Stimulated activated CD4-positive, alpha-beta T cell treated with anti-CD3 and anti-CD28 coated beads, Interleukin-12 subunit alpha, Interleukin-12 subunit beta, amount 100 ng/mL, for 4 hours (primary cell): ENCODE measurements around the gene HSP90B1.

ENCODE experiments used
- DNase-seq: peaks from one replicate; pipeline ENCODE4 v3.0.0-alpha.2; 2020

Gene HSP90B1

DNA sequence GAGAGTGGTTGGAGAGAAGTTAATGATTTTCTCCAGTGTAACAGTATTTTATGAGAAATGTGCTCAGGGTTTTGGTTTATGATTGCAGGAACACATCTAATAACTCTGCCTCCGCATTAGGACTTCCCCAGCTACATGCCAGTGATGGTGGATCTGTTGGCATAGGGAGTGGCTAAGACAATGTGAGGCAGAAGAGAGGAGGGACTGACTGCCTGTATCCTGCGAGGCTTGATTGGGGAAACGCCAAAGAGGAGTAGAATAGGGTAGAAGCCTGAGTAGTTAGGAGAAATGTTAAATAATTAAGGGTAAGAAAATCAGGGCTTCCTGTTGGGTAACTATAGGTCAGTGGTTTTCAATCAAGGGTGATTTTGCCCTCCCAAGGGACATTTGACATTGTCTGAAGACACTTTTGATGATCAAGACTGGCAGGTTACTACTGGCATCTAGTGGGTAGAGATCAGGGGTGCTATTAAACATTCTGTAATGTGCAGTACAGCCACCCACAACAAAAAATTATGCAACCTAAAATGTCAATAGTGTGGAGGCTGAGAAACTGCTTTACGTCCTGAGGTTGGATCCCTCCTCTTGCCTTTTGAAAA is 48.3 kb downstream of the HSP90B1 start:
- no peak for DNase-seq

DNA sequence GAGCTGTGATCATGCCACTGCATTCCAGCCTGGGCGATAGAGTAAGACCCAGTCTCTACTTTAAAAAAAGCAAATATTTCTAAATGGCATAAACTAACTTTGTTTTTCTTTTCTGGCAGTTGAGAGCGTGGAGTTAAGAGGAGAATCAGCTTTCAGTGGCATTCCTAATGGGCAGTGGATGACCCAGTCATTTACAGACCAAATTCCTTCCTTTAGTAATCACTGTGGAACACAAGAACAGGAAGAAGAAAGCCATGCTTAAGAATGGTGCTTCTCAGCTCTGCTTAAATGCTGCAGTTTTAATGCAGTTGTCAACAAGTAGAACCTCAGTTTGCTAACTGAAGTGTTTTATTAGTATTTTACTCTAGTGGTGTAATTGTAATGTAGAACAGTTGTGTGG is 56.6 kb downstream of the HSP90B1 start:
- no peak for DNase-seq

DNA sequence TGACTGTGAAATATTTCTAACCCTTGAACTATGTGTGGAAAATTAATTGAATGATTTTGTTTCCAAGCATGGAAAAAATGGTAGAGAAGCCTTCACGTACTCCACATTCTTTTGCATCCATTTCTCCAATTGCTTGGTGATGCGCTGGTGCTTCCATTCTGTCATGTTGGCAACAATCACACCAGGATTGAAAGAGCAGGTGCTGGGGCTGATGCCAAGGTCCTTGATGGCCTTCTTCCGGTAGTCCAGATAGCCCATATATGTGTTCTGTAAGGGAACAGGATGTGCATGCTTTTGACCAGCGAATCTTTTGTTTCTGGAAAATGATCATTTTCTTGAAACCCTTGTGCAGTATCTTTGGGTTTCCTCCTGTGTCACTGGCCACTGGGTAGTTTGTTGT is 64.0 kb downstream of the HSP90B1 start:
- DNase-seq, result no peak

DNA sequence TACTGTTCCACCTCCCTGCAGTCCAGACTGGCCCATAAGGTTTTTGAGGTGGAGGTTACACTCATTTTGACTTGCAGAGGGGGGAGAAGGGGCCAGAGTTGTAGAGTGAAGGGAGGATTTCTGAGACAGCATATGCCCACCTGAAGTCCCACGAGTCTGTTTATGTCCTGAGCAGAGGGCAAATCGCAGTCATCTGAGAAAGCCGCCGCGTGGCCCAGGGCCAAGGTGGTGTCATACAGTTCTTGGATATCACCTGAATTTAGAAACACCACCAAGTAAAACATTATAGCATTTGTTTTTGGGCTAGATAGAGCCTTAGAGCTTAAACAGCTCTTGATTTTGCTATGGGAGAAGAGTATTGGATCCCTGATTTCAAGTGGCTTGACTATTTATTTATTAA is 66.4 kb downstream of the HSP90B1 start:
- no peak for DNase-seq

DNA sequence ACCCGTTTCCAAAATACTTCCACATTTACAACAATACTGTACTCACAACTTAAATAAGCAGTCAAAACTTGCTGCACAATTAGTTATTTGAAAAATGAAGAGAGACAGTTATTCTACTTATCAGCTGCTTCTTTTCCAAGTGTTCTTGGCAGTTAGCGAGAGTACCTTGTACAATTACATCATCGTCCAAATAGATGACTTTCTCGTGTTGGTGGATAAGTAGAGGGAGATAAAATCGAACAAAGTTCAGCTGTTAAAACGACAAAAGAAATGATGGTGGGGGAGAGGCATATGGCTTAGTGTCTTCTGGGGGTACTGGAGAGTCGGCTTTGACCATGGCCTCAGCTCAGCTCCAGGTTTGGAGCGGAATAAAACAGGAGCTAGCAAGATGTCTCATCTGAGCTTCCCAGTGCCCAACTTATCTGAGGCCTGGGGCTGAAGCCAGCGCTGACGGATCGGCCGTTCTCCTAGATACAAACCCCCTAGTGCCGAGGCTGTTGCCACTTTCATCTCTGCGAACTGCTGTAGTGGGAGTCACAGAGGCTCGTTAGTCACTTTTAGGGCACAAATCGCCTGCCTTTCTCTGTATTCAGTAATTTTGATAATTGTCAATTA is 67.2 kb downstream of the HSP90B1 start:
- no peak for DNase-seq
